HK-2 (cell line): ENCODE results near the gene RETREG1.
A peak's percentile ranks its signal among the peaks of the same experiment; 100 is the strongest.

Experiments used
- DNase-seq: peaks from one replicate; pipeline ENCODE4 v3.0.0-alpha.2; 2018; ENCODE audit not compliant: unreplicated experiment

RETREG1 gene

DNA sequence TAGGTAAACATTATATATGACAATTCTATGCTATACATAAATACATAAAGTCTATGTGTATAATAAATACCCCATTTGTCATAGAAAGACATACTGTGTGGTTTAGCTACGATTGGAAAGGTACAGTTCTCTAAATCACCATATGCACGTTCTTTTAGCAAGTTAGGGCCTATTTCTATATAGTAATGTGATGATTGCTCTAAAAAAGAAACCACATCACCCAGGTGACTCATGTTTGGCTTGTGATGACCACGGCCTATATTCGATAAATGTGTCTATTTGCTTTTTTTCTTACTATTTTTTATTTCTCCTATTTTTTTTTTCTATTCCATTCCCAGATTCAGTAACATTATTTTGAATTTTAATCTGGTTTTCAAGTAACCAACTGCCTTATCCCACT, 34.7 kb downstream of the RETREG1 start:
- no peak for DNase-seq

DNA sequence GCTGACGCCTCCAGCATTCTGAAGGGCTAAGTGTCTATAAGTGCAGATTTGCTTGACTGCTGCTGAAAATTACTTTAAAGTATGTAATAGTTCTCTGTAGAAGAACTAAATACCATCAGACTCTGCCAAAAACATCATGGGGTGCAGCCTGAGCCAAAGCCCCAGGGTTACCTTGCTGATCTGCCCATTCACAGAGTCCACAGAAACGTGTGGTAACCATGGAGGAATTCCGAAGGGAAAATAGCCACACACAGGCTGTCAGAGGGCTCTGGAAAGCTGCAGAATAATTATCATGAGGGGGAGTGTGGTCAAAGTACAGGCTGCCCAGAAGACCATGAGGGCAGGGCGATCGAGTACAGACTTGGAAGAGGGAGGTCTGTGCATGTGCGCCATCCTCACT, 36.4 kb downstream of the RETREG1 start:
- DNase-seq = no peak

DNA sequence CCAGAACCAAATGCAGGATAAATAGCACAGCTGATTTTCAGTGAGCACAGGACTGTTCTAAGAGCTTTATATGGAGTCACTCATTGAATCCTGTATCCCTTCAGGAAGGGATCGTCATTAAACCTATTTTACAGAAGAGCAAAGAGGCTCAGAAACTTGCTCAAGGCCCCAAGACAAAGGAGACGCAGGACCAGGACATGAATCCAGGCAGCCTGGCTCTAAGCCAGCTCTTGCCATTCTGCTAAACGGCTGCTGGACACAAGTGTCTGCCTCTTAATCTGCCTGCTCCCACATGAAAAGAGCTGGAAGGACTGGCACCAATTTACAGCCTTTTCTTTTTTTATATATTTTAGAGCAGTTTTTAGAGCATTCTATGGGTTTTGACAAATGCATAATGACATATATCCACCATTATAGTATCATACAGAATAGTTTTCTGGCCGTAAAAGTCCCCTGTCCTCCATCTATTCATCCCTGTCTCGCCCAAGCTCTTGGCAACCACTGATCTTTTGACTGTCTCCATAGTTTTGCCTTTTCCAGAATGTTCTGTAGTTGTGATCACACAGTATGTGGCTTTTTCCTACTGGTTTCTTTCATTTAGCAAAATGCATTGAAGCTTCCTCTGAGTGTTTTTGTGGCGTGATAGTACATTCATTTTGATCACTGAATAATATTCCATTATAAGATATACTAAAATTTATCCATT, 37.5 kb downstream of the RETREG1 start:
- no peak for DNase-seq

DNA sequence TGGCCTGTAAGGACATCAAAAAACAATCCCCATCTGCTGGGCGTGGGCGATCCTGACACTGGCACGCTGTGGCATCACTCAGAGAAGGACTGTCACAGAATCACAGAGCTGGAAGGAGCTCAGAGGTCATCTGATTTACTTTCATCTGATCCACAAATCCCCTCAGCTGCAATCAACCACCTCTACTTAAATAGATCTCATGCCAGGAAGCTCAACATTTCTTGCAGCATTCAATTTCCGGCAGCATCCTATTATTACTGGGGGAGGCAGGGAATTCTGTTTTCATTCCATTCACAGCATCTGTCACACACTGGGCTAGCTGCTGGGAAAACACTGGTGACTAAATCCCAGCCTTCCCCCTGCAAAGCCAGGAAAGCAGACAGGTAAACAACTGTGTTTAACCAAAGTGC, 38.3 kb downstream of the RETREG1 start:
- DNase-seq = no peak

DNA sequence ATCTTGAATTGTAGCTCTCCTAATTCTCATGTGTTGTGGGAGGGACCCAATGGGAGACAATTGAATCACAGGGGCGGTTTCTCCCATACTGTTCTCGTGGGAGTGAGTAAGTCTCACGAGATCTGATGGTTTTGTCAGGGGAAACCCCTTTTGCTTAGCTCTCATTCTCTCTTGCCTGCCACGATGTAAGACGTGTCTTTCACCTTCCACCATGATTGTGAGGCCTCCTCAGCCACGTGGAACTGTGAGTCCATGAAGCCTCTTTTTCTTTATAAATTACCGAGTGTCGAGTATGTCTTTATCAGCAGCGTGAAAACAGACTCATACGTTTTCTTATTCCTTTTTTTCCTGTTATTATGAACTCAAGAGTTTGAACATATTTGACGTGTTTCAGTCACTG, 39.1 kb downstream of the RETREG1 start:
- no peak for DNase-seq

DNA sequence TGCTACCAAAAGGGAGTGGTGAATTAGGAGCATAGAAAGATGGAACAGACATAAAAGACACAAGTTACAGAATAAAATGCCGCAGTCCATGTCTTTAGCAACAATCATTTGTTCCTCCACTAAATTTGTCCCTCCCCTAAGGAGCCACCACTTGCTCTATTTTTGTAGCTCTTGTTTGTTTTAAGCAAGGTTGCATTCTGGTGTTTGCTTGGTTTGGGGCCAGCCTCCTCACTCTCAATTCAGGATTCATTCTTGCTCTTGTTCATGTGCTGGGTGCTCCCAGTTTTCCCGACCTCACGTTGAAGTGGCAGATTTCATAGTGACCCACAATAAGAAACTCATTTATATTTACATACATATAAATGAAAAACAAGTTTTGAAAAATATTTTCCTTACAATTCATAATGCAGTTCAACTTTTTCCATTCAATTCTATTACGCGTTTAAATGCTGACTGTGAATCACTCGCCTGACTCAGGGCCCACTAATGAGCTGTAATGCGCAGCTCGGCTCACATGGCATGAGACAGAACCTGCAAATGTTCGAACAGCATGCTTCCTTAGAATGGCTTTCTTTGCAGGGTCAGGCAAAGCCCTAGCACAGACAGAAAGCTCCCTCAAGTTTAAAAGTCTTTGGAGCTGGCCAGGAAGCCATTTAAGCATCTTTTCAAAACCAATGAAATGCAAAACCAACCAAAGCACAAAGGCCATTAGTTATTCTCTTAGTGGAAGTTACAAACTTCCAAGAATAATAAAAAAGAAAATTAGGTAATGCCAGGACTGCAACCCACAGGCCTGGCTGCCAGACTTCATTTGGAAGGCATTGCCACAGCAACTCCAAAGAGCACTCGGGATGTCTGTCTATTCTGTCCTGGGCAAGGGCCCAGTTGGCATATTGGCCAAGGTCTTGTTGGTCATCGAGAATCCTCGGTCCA, 41.7 kb downstream of the RETREG1 start:
- peak; percentile 26 for DNase-seq

DNA sequence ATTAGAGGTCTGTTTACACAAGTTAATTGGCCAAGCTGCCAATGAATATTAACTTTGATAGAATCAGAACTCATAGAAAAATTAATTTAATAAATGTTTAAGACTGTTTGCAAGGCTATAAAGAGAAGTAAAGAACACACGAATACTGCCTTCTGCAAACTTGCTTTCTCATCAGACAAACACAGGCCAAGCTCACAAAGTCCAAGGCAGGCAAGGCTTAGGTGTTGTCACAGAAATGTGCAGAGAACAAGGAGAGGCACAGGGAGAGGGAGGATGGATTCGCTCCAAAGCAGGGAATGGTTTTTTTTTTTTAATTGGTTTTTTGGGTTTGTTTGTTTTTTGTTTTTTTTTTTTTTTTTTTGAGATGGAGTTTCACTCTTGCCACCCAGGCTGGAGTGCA, 43.4 kb downstream of the RETREG1 start:
- DNase-seq = no peak

DNA sequence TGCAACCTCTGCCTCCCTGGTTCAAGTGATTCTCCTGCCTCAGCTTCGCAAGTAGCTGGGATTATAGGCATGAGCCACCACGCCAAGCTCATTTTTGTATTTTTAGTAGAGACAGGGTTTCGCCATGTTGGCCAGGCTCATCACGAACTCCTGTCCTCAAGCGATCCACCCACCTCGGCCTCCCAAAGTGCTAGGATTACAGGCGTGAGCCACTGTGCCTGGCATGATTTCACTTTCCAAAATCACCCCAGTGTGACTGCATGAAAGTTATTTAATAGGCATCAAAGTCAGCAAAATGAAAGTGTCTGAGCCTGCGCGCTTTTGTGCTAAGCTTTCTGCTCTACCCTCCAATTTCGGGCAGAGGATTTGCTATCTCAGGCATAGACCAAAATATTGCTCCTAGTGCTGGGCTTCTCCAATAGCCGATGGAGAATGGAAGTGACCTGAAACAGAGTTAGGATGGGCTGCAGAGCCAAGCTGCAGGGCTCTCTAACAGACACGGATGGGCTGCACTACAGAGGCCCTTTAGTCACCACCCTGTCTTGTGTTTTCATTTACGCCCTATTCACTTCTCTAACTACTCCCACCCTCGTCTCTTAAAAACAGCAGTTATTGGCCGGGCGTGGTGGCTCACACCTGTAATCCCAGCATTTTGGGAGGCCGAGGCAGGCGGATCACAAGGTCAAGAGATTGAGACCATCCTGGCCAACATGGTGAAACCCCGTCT, 44.3 kb downstream of the RETREG1 start:
- DNase-seq = no peak

DNA sequence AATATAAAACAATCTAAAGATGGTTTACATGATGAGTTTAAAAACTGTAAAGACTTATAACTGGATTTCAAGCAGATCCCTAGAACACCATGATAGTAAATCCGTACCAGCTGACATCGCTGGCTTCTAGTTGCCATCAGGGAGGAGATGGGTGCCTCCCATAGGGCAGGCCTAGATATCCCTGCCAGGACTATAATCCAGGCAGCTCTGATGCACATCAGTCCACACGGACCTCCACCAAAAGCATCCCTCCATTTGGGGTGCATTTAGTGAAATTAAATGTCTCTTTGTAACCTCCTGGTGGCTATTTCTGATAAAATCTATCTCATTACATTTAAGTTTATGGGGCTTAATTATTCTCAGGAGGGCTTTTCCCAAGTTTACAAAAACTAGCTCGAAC, 45.8 kb downstream of the RETREG1 start:
- DNase-seq = no peak

DNA sequence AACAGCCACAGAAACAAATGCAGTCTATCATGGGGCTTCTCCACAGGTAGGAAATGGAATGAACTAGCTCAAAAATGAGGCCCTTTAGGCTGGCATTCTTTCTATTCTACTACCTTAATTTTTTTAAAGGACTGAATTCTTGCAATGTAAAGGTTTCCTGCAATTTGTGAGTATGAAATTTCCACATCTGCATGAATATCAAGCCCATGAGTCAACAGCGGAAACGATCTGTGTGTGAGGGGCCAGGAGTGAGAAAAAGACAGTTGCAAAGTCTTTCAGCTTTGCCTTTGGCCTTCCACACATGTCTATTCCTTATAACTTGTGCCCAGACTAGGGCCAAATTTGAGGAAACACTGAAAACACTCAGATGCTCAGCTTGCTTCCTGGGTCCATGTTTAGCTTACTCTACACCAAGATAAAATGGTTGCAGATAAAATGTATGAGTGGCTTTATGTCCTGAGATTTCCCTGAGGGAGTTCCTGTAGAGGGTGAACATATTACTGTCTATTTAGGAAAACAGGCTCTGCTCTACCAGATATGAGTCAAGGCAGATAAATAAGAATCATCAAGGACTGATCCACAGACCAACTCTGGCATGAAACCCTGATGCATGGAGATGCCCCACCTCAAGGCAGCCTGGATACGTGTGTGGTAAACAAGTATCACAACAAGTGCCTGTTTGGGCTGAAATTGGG, 46.5 kb downstream of the RETREG1 start:
- DNase-seq = no peak

DNA sequence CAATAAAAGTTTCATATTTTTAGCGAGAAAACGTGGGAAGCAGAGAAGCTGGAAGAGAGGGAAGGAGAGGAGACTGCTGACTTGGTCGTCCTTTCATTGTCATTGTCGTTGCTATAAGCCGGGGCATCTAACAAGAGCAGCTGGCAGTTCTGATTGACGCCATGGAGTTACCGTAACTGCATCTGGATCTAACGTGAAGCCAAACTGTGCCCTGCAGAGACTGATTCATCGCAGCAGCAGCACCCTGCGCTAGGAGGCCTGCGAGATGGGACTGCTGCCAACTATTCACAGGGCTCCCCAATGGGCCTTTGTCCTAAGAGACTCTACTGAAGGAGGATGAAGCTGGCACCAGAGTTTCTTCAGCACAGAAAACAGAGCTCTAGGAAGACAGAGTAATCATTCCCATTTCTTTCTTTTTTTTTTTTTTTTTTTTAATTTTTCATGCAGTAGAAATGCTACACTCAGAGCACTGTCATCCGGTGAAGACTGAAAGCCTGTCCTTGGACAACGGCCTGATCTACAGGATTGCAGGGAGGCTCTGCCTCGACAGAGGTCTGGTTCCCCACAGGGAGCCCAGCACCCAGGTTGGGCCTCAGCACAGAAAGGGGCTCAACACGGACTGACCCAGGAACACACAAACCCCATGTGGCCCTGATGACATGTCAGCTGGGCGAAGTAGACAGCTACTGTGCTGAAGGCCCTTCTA, 47.8 kb downstream of the RETREG1 start:
- no peak for DNase-seq

DNA sequence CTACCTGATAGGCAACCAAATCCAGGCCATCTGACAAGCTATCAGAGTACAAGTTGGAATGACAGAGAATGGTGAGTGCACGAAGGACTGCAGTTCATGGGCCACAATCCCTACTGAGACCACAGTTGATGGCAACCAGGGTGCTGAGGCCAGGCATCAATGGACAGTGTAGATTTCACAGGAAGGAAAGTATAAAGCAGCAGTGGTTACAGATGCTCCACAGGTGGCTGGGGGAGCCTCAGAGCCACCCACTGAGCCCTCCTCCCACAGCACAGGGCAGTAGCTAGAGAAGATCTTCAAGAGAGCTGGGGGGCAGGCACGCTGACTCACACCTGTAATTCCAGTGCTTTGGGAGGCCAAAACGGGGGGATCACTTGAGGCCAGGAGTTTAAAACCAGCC, 49.4 kb downstream of the RETREG1 start:
- DNase-seq = no peak

DNA sequence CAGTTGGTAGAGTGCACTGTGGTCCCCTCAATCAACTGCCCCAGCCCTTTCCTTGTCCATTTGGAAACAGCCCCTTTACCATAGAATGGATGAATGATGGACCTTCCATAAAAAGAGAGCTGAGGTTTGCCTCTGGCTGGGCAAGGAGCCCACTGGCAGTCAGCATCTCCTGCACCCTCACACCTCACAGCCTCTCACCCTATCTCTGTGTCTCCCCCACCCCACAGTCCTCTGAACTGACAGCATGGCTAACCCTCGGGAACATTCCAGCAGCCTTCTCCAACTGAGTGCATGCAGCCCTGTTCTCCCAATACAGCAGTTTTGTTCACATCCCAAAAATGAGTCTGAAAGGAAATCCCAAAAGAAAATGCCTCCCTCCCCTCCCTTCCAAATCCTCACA, 51.7 kb downstream of the RETREG1 start:
- no peak for DNase-seq

DNA sequence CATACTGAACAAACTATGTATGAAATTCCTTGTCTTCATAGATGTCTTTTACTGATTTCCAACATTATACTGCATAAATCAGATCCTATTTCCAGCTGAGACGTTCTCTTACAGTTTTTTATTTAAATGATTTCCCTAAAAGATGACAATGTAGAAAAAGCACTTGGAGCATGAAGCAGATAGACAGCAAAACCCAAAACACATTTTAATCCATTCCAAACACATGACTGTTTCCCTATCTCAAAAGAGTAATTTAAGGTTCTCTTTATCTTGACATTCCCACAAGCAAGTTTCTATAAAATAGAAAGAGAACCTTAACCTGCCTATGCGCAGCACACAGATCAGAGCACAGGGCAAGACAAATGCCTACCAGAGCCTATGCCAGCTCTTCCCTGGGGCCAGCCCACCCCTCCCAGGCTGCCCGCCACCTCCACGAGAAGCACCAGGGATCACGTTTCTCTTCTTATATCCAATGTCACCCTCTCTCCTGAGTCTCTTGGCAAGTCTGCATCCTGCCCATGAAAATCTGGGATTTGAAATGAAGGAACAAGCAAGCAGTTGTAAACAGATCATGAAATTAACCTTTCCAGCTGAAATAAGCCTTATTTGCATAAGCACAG, 52.4 kb downstream of the RETREG1 start:
- no peak for DNase-seq

DNA sequence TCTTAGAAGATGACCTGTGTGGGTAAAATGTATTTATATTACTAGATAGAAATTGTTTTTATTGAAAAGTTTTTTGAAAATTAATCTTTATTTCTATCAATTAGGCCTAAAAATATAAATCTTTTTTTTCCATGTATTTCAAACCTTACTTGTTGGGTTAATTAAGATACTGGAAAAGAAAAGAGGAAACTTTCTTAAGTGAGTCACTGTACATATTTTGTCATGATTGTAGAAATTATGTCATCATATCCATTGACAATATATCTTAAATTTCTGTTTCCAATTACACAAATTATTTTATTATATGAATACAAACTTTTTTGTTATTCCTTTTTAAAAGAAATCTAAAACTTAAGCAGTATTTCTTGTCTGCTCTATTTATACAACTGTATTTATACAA, 53.1 kb downstream of the RETREG1 start:
- no peak for DNase-seq

DNA sequence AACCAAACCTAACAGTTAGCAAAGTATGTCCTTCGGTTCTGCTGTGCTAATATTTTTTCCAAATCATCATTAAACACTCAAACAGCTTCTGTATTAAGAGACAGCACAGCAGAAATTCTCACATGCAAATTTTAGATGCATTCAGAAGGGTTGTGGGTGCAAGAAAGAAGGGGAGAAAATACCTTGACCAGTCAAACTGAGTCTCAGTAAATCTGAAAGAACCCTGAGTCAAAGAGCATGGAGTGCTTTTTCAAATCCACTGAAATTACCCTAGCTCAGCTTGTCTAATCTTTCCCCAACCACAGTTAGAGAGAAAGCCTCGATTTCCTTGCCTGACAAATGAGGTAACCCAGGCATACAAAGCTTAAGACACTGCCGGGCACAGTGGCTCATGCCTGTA, 55.1 kb downstream of the RETREG1 start:
- DNase-seq = no peak

DNA sequence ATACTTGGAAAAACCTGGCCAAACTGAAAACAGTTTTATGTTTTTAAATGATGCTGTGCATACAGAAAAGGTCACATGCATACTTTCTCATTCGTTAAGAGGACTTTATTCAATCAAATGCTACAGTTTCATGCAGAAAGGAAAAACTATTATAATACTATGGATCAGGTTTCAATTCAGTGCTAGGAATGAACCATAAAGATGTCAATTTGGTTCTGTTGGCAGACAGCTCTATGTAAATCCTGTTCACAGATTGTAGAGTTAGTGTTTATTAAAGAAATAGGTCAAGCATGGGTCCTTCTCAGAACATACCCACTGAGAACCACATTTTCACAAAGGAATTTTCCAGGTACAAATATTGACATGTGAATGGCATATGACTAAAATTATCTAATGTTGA, 57.1 kb downstream of the RETREG1 start:
- DNase-seq = no peak

DNA sequence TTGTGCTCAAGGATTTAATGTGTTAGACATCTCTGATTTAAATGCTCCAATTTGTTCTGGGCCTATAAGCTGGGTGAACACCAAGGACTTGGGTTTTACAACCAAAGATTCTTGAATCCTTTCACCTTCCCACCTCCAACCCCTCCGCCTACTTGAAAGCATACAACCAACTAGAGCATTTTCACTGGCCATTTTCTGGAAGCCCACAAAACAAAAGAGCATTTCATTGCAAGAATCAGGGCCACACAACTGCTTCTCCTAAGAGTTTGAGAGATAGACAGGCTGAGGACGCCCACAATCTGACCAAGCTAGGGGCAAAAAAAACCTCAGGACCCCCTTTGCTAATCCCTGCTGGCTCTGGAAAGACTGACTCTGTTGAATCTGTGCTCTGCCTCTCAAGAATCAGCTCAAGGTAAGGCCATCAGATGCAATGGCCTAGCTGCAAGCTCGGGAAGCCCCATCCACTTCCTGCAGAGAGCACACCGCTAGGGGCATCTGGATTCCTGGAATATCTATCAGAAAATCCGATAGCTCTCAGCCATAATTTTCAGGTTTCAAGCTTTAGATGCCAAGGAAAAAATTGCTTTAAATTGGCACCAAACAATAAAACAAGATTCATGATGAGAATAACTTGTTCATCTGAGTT, 57.7 kb downstream of the RETREG1 start:
- no peak for DNase-seq

DNA sequence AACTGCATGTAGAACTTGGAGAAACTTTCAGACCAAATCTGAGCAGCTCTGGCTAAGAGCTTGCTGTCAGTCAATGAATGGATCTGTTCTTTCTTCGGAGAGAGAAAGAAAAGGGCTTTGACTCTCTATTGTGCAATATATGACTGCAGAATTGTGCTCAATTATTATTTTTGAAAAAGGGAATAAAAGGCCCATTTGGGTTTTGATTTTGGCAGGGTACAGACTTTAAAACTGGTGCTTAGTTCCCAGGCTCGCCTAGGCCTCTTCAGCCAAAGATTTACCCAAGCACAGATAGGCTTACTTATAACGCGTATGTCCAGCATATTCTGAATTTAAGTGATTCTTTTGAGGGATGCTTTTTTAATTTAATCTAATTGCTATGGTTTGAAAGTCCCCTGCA, 59.3 kb downstream of the RETREG1 start:
- no peak for DNase-seq

DNA sequence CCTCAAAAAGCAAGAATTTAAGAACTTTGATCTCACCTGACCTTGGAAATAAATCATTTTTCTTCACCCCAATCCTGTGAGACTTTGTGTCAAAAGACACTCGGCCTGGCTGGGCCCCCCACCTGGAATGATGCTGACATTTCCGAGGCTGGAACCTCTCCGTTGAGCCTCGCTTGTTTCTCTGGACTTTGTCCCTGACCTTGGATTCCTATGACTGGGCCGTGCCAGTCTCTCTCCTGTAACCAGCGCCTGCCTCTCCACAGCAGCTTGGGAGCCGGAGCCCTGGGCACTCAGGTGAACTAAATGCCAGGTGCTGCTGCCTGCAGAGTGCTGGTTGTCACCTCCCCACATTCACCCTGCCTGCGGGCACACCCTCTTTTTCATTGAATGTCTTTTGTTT, 62.7 kb downstream of the RETREG1 start:
- no peak for DNase-seq
